Measurements from ENCODE around the gene RCVRN. TPM values are rescaled to one million over a fixed set of nuclear protein-coding genes. Genes with fewer than 3 reads are reported as not detected.

The RCVRN gene
- not detected in 2 replicates for total RNA-seq

DNA sequence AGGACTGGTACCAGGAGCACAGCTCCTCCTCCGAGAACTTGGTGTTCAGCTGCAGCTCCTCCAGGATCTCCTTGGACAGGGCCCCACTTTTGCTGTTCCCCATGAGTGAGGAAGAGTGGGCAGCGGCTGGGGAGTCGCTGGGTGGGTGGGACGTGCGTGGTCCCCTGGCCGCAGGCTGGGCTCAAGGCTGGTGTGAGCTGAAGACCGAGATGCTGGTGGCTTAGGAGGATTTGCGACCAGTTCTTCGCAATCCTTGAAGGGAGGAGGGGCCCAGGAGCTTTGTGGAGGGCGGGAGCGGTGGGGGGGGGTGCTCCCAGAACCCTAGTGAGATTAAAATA lies at the start of gene RCVRN:
TSS of gene RCVRN (minus strand) at position 194 of the 338 bp plus-strand sequence. CDS start at position 103, 91 bp downstream.

Other genes starting within 250 kb of the RCVRN start
- not detected in 2 replicates for gene DHRS7C, start 113.7 kb downstream of the RCVRN start, total RNA-seq
- gene GSG1L2, start 83.2 kb downstream of the RCVRN start, total RNA-seq: not detected in 2 replicates
- gene GLP2R, start 79.3 kb downstream of the RCVRN start, total RNA-seq: under 0.01 TPM in 1 of 2 replicates, not detected in the other

All from cardiac atrium fibroblast (primary cell).